GM21619 (cell line): ENCODE data around the gene FOCAD.

Experiments
- ATAC-seq: cut with Tn5 transposase; IDR thresholded peaks from one replicate; pipeline ENCODE4 v1.9.1; 2021; ENCODE audit not compliant: unreplicated experiment

Gene FOCAD

DNA sequence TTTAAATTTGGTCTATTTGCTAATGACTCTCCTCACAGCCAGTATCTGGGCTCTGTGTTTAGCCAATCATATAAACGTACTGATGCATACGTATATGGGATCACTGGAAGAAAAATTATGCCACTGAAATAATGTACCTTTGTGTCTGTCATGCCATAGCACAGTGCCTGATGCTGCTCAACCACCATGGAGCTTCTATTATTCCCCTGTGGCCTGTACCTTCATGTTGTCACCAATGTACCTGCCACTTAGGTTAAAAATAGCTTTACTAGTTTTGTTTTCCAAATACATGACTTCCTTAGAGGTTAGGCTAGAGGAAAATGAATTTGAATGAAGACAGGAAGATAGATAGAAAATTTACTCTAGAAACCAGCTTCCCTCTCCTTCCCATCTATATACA, 312.8 kb downstream of the FOCAD start:
- peak; percentile 76 for ATAC-seq

DNA sequence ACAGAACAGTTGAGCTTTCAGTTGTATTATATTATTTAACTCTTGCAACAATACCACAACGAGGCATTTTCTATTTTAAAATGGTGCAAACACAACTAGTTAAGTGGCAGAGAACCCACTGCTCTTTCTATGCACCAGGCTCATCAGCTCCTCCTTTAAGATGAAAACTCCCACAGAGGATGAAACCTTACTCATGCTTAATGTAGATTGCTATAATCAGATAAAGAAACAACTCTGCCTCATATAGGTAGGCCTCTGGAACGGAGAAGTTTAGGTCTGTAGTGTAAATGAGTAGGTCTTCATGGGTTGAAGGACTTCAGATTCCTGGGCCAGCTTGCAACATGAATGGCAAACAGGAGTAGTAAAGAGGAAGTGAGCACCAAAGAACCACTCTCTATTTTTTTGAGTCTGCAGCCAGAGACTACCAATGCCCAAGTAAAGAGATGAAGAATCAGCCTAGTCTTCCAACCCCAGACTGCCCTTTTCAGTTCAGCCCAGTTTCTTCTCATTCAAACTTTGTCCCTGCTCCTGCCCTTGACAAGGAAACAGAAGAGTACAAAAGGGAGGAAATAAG, 313.5 kb downstream of the FOCAD start:
- peak; percentile 65 for ATAC-seq

- ATAC-seq, result no peak
Measured at GRCh38 chr9:21001581-21001980, 317.5 kb downstream of the FOCAD start.

GRCh38 chr9:21002040-21002439, 318.0 kb downstream of the FOCAD start:
- no peak for ATAC-seq

GRCh38 chr9:21015129-21015815, 331.2 kb downstream of the FOCAD start:
- ATAC-seq, result no peak

- no peak for ATAC-seq
Measured at GRCh38 chr9:21015995-21016394, 331.9 kb downstream of the FOCAD start.

DNA sequence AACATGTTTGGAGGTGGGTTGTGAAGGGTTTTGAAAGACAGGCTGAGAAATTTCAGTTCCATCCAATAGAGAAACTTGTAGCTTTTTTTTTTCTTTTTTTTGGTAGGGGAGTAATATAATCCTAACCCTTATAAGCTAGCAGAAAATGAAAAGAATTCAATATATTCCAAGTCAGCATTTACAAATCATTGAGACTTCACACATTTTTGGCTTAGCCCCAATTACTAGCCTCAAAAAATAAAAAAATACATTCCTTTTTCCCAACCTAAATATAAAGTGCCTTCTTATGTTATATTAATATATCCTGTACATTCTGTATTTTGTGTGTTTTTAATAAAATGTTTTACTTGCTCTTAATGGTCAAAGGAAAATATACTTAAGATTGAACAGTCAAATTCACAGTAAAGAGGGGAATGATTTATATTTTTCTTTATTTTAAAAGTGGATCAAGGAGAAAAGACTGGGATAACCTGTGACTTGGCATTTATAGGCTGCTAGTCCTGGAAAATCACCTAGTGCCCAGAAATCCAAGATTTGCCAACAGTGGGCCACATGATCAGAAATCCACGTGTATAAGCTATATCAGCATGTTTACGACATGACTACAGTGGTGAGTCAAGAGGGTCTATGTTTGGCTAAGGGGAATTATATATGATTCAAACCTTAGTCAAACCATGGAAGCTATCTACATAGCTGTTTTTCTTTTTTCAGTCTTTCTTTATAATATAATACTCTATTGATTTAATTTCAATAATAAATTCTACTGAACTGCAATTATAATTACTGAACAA, 332.8 kb downstream of the FOCAD start:
- no peak for ATAC-seq

GRCh38 chr9:21018177-21018576, 334.1 kb downstream of the FOCAD start:
- no peak for ATAC-seq

- ATAC-seq, result no peak
Measured at GRCh38 chr9:21023861-21024260, 339.8 kb downstream of the FOCAD start.

GRCh38 chr9:21027295-21027694, 343.2 kb downstream of the FOCAD start:
- ATAC-seq, result no peak

DNA sequence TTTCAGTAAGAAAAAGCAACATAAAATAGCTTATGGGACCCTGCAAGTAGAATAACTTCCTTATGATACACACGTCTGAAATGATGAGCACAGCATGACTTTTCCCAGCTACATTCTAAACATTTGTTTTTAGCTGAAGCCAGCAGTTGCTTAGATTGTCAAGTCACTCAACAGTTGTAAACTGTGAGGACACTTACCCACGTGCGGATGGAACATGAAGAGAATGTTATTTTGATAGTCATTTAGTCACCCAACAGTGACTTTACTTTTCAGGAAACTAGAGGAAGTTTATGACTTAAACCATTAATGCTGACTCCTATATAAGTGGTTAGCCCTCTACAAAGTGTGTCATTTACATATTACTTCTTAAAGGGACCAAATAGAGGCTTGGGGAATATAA, 344.4 kb downstream of the FOCAD start:
- no peak for ATAC-seq

GRCh38 chr9:21029661-21030060, 345.6 kb downstream of the FOCAD start:
- ATAC-seq, result no peak

GRCh38 chr9:21030389-21031035, 346.5 kb downstream of the FOCAD start:
- ATAC-seq, result peak; percentile 71

- peak; percentile 76 for ATAC-seq
Measured at GRCh38 chr9:21031091-21031807, 347.2 kb downstream of the FOCAD start, which contains the start of gene HACD4. Gene HACD4, minus strand, starts transcription at chr9:21031640. Its CDS starts 50 bp downstream, at chr9:21031590.

- no peak for ATAC-seq
Measured at GRCh38 chr9:21031808-21032183, 347.7 kb downstream of the FOCAD start.

GRCh38 chr9:21037278-21037677, 353.2 kb downstream of the FOCAD start:
- ATAC-seq, result no peak

- ATAC-seq, result no peak
Measured at GRCh38 chr9:21039302-21039701, 355.2 kb downstream of the FOCAD start.

- no peak for ATAC-seq
Measured at GRCh38 chr9:21042466-21042865, 358.4 kb downstream of the FOCAD start.

DNA sequence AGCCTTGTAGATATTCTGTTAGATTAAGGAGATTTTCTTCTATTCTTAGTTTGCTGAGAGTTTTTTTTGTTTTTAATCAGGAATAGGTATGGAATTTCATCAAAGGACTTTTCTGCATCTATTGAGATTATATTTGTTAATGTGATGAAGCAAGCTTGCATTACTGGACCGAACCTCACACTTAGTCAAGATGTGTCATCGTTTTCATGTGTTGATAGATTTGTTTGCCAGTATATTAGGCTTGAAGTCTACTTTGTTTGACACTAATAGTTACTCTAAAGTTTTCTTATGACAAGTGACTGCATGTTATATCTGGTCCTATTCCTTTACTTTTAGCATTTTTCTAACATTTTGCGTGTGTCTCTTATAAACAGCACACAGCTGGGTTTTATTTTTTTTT, 359.8 kb downstream of the FOCAD start:
- ATAC-seq, result no peak
